Measurements from ENCODE around the gene ZFAND6.
"Not testable (repeated sequence)": the region's sequence is repeated elsewhere in the genome, so short reads cannot be mapped to it uniquely, and the experiment has no call there.

Gene ZFAND6

GRCh38 chr15:80099662-80100061 lies 40.2 kb downstream of the ZFAND6 start:
- DNase-seq = not testable (repeated sequence)

GRCh38 chr15:80100247-80100646 lies 40.8 kb downstream of the ZFAND6 start:
- DNase-seq = no peak

DNA sequence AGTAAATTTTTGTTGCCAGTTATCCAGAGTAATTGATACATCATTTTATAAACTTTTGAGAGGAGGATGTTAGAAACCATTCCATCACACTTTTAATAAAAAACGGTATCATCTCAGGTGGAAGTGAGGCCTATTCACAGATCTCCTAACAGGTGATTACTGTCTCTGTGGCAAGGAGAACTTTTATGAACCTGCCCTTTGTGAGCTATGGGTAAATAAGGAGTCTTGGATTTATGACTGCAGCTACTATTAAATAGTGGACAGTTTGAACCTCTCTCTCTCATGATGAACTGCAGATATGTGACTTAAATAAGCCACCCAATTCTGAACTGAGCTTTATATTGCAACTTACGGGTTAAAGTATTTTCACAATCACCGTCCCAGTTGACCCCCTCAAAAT lies 45.7 kb downstream of the ZFAND6 start:
- DNase-seq = no peak

DNA sequence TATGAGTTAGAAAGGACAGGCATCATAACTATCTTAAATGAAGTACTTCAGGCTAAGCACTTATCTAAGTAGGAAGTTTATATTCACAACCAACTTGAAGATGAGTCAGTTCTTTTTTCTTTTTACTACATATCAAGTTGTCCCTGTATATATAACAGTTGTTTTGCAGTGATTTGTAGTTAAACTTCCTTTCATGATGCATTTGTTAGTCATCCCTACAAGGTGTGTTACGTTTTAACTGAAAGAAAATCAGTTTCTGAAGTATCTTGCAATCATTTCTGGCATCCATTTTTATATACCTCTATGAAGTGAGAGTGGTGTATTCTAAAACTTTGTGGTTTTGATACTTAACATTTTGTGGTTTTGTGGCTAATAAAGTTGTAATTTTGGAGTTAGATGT lies 46.1 kb downstream of the ZFAND6 start:
- no peak for DNase-seq

GRCh38 chr15:80106051-80106450 lies 46.6 kb downstream of the ZFAND6 start:
- no peak for DNase-seq

DNA sequence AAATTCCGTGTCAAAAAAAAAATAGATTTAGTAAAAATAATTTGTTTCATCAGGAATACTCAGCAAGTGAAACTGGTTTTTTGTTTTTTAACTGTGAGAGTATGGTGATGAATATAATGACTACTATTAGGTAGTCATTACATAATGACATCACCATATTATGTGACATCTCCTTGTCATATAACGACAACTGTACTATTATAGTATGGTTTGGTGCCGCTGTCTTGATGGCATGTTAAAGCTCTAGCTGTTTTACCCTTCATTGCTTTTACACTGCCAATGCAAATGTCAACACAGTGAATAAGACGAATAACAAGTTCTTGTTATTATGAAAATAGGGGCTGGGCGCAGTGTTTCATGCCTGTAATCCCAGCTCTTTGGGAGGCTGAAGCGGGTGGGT lies 47.7 kb downstream of the ZFAND6 start:
- no peak for DNase-seq

GRCh38 chr15:80107774-80108173 lies 48.3 kb downstream of the ZFAND6 start:
- no peak for DNase-seq

- no peak for DNase-seq
Measured at GRCh38 chr15:80109388-80109787, 49.9 kb downstream of the ZFAND6 start.

- DNase-seq = no peak
Measured at GRCh38 chr15:80110920-80111319, 51.4 kb downstream of the ZFAND6 start.

DNA sequence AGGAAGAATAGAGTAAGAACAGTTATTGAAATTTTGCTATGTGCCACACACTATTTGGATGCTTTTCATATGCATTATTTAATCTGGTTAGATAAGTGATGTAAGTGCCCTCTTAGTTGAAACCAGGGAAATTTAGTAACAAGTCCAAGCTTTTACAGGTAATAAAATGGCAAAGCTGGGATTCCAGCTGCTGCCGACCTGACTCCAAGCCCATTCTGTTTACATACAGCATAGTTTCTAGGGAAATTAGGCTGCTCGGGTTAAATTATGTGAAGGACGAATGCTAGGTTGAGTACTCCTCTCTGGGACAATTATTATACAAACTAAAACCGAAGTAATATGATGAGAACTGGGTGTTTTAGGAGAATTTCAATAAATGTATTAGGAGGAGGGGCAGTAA lies 54.6 kb downstream of the ZFAND6 start:
- DNase-seq = no peak

DNA sequence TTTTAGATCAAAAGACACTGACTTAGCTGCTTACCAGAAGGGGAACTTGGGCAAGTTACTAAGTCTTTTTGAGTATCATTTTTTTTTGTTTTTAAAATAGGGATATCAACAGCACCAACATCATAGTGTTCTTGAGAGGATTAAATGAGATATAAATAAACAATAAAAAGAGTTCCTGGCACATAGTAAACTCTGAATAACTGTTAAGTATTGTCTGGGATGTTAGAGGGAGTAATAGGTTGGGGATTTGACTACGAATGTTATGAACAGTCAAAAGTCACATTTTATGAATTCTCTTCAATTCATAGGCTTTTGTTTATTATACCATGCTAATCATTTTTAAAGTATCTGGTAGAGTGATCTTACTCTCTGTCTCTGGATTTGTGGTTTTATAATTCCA lies 55.5 kb downstream of the ZFAND6 start:
- no peak for DNase-seq

DNA sequence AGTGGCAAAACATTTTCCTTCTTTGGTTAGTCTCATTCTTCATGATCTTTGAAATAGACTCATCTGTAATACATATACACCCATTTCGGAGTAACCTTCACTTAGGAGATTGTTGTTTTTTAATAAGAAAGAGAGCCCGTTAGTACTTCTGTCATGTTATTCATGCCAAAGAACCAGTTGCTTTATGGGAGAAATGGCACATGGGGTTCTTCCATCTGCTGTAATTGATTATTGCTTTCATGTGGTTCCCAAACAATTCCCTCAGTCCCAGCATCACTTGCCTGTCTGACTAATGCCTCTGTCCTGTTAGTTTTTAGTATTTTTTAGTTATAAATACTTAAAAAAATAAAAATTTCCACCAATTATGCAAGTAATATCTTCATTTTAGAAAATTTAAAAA lies 59.5 kb downstream of the ZFAND6 start:
- no peak for DNase-seq

GRCh38 chr15:80120636-80121035 lies 61.2 kb downstream of the ZFAND6 start:
- no peak for DNase-seq

- DNase-seq = no peak
Measured at GRCh38 chr15:80121546-80121945, 62.1 kb downstream of the ZFAND6 start.

DNA sequence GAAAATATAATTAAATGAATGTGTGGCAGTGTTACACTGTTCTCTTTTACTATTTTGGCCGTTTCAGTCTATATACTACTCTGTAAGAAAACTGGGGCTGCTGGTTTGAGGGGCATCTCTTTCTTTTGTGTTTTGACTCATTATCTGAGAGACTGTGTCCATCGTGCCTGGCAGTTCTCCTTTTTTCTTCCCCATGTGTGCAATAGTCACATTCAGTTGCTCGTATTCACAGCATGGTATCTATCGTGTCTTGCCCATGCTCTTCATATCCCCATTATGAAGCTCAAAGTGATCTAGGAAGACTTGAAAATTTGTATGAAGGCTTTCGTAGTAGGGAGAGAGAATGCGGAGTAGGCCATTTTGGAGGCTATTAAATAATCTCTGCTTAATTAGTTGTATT lies 63.6 kb downstream of the ZFAND6 start:
- DNase-seq = no peak

GRCh38 chr15:80127253-80127652 lies 67.8 kb downstream of the ZFAND6 start:
- not testable (repeated sequence) for DNase-seq

DNA sequence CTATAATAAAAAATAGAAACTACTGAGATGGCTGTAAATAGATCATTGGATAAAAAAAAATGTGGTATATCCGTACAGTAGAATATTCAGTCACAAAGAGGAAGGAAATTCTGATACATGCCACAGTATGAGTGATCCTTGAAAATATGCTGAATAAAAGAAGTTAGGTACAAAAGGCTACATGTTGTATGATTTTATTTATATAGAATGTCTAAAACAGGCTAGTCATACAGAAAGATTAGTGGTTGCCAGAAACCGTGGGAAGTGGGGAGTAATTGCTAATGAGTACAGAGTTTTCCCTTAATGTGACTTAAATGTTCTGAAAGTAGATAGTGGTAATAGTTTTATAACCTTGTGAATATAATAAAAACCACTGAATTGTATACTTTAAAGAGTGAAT lies 68.4 kb downstream of the ZFAND6 start:
- DNase-seq = no peak

GRCh38 chr15:80132382-80132781 lies 72.9 kb downstream of the ZFAND6 start:
- no peak for DNase-seq

DNA sequence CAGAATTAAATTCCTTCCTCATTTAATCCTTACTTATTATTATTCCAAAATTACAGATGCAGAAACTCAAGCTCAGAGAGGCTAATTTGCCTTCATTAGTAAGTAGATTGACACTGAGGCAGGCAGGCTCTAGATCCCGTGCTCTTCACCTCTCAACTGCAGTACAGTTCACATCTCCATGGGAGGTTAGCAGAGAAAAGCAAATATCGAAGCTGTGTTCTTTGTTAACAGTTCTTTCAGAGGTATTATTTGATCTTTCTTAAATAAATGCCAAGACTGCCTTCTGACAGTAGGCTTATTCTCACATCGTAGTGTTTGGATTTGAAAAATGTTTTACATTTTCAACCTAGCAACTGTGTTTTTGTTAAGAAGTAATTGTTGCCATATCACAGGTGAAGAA lies 77.4 kb downstream of the ZFAND6 start:
- DNase-seq = no peak

DNA sequence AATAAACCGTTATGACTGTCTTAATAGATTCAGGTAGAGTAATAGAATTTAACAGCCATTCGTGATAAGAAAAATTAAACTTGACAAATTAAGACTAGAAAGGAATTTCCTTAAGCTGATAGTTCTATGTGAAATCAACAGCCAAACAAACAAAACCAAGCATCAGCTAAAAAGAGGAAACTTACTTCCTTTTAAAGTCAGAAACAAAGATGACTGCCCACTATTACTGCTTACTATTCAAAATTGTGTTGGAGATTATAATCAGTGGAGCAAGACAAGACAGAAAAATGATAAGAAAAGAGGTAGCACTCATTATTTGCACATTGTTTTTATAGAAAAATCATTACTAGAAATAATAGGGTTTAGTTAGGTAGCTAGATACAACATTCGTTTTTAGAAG lies 79.5 kb downstream of the ZFAND6 start:
- DNase-seq = no peak

DNA sequence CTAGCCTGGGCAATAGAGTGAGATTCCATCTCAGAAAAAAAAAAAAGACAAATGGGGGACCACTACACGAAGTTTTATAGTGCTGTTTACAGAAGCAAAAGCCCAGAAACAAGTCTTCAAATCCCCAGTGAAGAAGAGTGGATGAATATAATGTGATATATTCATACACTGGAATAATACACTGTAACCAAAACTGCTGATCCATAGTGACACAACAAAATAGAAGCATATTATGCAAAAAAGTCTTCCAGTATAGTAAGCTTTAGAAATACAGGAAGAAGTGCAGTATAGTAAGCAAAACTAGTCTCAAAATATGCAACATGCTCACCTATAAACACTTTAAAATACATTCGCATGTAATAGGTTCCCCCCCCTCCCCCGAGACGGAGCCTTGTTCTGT lies 81.4 kb downstream of the ZFAND6 start:
- no peak for DNase-seq

DNA sequence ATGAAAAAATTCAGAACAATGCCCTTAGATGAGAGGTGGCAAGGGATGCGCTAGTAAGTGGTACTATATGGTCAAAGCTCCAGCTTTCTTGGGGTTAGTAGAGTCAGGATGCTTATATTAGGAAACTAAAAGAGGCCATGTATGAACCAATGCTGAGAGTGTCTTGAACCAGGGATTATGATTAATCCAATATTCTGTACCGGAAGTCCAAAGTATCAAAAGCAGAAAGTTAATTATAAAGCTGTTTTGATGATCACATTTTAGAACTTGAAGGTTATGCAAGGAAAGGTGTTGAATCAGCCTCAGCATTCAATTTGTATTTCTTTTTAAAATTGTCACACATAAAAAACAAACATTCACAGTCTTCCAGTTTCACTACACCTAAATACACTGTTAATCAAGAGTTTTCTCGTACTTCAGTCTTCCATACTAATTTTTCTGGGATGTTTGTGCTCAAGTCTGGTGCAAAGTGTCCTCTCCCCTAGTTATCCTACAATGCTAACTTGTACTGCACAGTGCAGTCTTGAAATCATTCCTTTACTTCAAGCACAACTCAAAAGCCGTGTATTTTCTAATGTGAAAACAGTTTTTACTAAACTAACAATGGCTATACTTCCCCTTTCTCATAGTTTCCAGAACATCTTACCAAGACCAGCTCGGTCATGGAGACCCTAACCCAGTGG lies 82.6 kb downstream of the ZFAND6 start:
- no peak for DNase-seq

DNA sequence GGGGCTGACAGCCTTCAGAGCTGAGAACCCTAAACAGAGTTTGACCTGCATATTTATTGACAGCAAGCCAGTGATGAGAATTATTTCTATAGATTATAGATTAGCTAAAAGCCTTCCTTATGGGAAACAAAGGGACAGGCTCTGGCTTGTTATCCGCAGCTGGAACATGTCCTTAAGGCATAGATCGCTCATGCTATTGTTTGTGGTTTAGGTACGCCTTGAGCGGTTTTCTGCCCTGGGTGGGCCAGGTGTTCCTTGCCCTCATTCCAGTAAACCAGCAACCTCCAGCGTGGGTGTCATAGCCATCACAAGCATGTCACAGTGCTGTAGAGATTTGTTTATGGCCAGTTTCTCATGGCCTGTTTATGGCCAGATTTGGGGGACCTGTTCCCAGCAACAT lies 83.2 kb downstream of the ZFAND6 start:
- DNase-seq = no peak

- no peak for DNase-seq
Measured at GRCh38 chr15:80151148-80151547, 91.7 kb downstream of the ZFAND6 start.

DNA sequence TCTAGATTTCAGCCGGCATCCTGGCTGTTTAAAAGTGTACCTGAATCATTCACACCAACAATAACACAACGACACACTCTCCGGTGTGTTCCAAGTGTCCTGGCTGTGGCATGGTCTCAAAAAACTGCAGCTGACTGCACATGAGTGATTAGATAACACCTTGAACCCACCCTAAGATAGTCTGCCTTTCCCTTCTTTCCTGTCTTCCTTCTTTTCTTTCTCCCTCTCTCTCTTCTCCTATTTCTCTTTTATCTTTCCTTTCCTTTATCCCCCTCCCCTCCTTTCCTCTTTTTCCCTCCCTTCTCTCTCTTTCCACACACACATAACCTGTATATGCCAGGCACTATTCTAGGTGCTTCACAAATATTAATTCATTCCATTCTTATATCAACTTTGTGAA lies 92.1 kb downstream of the ZFAND6 start:
- DNase-seq = no peak

Data from stimulated activated CD4-positive, alpha-beta T cell treated with anti-CD3 and anti-CD28 coated beads, Interleukin-12 subunit alpha, Interleukin-12 subunit beta, amount 100 ng/mL, for 4 hours (primary cell).